HCT116 (cell line): ENCODE measurements around the gene UBE2Q2.
"Not testable (repeated sequence)": the region's sequence is repeated elsewhere in the genome, so short reads cannot be mapped to it uniquely, and the experiment has no call there.

Experiments used
- CBX3 ChIP-seq: IDR thresholded peaks from 2 replicates; pipeline ENCODE4 v1.6.1; 2012; ENCODE audit warnings: low read depth
- EGR1 ChIP-seq: IDR thresholded peaks from 2 replicates; pipeline ENCODE4 v1.6.1; 2012; ENCODE audit warnings: low read depth
- EZH2 ChIP-seq: fragments of 200-600 bp; sonication (generic); IDR thresholded peaks from 2 replicates; pipeline ENCODE4 v1.6.1; 2017; ENCODE audit warnings: antibody characterized with exemption, mixed run types
- FOSL1 ChIP-seq: IDR thresholded peaks from 2 replicates; pipeline ENCODE4 v1.6.1; 2012; ENCODE audit warnings: low read depth
- JUND ChIP-seq: IDR thresholded peaks from 2 replicates; pipeline ENCODE4 v1.6.1; 2012
- POLR2A ChIP-seq: IDR thresholded peaks from 2 replicates; pipeline ENCODE4 v1.7.0; 2011; ENCODE audit warnings: borderline replicate concordance; ENCODE audit not compliant: insufficient read depth, insufficient read length; ENCODE audit errors: extremely low read depth
- POLR2AphosphoS5 ChIP-seq: IDR thresholded peaks from 2 replicates; pipeline ENCODE4 v1.6.1; 2011; ENCODE audit warnings: mild to moderate bottlenecking, low read depth, low read length, moderate library complexity
- SP1 ChIP-seq: IDR thresholded peaks from 2 replicates; pipeline ENCODE4 v1.6.1; 2012; ENCODE audit warnings: low read depth
- ZNF274 ChIP-seq: fragments of 200-500 bp; sonication (Bioruptor generic); IDR thresholded peaks from 2 replicates; pipeline ENCODE4 v1.6.1; 2014; ENCODE audit warnings: mild to moderate bottlenecking, low read depth, low read length, inconsistent platforms
- TF ChIP-seq, protein P1 (sequence below), 3 experiments: fragments of 200-600 bp in 1 of 3; sonication (generic) in 1 of 3; IDR thresholded peaks in 2 of 3; conservative IDR thresholded peaks in 1 of 3; 2 replicates each; pipeline ENCODE4 v1.5.1; 2012 to 2017; ENCODE audit warnings: low read depth in 2 of 3, low read length in 2 of 3, antibody characterized with exemption in 1 of 3, borderline replicate concordance in 1 of 3, control low read depth in 1 of 3, mild to moderate bottlenecking in 1 of 3, mixed read lengths in 1 of 3, mixed run types in 1 of 3, moderate library complexity in 1 of 3; ENCODE audit not compliant: insufficient read depth in 1 of 3

DNA sequence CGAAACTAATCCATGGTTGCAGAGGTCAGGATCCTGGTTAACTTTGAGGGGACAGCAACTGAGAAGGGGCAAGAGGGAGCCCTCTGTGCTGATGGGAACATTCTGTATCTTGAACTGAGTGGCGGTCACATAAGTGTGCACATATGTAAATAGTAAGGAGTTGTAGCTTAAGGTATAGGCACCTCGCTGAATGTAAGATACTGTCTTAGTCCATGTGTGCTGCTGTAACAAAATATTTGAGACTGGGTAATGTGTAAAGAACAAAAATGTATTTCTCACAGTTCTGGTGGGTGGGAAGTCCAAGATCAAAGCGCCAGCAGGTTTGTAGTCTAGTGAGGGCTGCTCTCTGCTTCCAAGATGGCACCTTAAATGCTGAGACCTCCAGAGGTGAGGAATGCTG, 42.8 kb upstream of the UBE2Q2 start:
- TF ChIP-seq, protein P1, sequence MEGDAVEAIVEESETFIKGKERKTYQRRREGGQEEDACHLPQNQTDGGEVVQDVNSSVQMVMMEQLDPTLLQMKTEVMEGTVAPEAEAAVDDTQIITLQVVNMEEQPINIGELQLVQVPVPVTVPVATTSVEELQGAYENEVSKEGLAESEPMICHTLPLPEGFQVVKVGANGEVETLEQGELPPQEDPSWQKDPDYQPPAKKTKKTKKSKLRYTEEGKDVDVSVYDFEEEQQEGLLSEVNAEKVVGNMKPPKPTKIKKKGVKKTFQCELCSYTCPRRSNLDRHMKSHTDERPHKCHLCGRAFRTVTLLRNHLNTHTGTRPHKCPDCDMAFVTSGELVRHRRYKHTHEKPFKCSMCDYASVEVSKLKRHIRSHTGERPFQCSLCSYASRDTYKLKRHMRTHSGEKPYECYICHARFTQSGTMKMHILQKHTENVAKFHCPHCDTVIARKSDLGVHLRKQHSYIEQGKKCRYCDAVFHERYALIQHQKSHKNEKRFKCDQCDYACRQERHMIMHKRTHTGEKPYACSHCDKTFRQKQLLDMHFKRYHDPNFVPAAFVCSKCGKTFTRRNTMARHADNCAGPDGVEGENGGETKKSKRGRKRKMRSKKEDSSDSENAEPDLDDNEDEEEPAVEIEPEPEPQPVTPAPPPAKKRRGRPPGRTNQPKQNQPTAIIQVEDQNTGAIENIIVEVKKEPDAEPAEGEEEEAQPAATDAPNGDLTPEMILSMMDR (IDR thresholded peaks at IDR 0.05 in 2 of 3, conservative IDR thresholded peaks at IDR 0.05 in 1 of 3; ENCODE audit: borderline replicate concordance in 1 of 3, insufficient read depth in 1 of 3, low read depth in 2 of 3, low read length in 2 of 3), result not testable (repeated sequence)
- TF ChIP-seq POLR2A, EZH2, ZNF274, FOSL1, JUND, POLR2AphosphoS5, SP1, EGR1, CBX3: not testable (repeated sequence)
